HFF-Myc (cell line): ENCODE measurements around the gene NRK.
"Not testable (repeated sequence)": the region's sequence is repeated elsewhere in the genome, so short reads cannot be mapped to it uniquely, and the experiment has no call there.

Experiments
- DNase-seq: peaks from one replicate; pipeline ENCODE4 v3.0.0-alpha.2; 2011; ENCODE audit warnings: low read depth; ENCODE audit errors: extremely low read depth
- H3K4me3 ChIP-seq: replicated peaks from 2 replicates; pipeline ENCODE4 v1.5.1; 2011; ENCODE audit warnings: low read depth, mild to moderate bottlenecking, control low read depth, low read length
- TF ChIP-seq, protein P1 (sequence below): IDR thresholded peaks from 2 replicates; pipeline ENCODE4 v1.5.1; 2012; ENCODE audit warnings: mild to moderate bottlenecking, low read depth, low read length, control low read depth; ENCODE audit errors: missing control alignments

NRK gene

DNA sequence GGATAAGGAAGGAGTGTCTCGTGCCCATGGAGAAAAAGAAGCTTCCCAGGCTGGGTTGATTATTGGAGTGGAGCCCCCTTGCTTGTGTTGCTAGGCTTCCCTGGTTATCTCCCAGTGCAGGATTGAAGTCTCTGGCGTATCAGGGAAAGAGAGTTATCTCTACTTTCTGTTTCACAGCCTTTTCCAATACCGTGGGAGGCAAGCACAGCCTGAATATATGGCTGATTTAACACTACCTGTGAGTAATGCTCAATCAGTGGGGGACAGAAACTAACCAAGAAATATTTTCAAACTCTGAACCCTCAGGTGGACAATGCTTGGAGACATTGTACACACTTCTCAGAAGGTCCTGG, 151.0 kb downstream of the NRK start:
- no peak for DNase-seq
- H3K4me3 ChIP-seq: no peak overlapping the region
- TF ChIP-seq, protein P1, sequence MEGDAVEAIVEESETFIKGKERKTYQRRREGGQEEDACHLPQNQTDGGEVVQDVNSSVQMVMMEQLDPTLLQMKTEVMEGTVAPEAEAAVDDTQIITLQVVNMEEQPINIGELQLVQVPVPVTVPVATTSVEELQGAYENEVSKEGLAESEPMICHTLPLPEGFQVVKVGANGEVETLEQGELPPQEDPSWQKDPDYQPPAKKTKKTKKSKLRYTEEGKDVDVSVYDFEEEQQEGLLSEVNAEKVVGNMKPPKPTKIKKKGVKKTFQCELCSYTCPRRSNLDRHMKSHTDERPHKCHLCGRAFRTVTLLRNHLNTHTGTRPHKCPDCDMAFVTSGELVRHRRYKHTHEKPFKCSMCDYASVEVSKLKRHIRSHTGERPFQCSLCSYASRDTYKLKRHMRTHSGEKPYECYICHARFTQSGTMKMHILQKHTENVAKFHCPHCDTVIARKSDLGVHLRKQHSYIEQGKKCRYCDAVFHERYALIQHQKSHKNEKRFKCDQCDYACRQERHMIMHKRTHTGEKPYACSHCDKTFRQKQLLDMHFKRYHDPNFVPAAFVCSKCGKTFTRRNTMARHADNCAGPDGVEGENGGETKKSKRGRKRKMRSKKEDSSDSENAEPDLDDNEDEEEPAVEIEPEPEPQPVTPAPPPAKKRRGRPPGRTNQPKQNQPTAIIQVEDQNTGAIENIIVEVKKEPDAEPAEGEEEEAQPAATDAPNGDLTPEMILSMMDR: no peak

- TF ChIP-seq, protein P1: no peak
- no peak for DNase-seq
- no peak overlapping the region for H3K4me3 ChIP-seq
Measured at GRCh38 chrX:105975382-105975781, 153.0 kb downstream of the NRK start.

- TF ChIP-seq, protein P1: no peak
- DNase-seq: no peak
- no peak overlapping the region for H3K4me3 ChIP-seq
Measured at GRCh38 chrX:105981772-105982485, 159.6 kb downstream of the NRK start.

- DNase-seq, H3K4me3 ChIP-seq: not testable (repeated sequence)
Measured at GRCh38 chrX:105988487-105988886, 166.1 kb downstream of the NRK start.

DNA sequence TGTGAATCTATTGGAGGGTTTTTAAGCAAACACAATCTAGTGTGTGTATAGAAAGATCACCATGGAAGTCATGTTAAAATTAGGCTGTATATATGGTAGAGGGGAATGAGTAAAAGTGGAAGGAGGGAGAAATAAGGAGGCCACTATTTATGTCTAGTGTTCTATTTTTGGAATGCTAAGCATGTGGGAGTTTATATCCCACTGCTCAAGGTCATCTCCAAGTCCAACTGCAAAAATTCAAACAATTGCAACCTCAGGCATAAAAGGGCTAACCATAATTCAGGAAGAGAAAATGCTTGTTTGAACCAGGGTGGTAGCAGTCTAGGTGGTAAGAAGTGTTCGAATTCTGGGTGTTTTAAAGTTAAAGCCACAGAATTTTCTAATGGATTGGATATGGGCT, 177.0 kb downstream of the NRK start:
- TF ChIP-seq, protein P1: no peak
- no peak overlapping the region for H3K4me3 ChIP-seq

DNA sequence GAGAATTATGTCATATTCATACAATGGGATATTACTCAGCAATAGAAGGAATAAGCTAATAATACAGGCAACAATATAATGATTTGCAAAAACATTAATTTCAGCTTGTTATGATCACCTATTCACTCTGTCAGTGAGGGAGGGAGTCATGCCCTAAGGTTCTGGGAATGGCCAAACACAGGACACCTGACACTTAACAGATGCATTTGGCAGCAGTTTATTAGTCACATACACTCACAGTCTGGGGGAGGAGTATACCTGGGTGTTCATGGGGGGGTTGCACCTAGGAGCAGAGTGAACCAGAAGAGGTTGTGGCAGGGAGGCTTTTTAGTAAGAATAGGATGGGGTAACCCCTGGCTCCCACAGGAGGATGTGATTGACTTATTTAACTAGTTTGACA, 177.9 kb downstream of the NRK start:
- TF ChIP-seq, protein P1: no peak
- DNase-seq: no peak
- H3K4me3 ChIP-seq: no peak overlapping the region

More for the DNA sequence above, 177.0 kb downstream of the NRK start:
- no peak for DNase-seq

DNA sequence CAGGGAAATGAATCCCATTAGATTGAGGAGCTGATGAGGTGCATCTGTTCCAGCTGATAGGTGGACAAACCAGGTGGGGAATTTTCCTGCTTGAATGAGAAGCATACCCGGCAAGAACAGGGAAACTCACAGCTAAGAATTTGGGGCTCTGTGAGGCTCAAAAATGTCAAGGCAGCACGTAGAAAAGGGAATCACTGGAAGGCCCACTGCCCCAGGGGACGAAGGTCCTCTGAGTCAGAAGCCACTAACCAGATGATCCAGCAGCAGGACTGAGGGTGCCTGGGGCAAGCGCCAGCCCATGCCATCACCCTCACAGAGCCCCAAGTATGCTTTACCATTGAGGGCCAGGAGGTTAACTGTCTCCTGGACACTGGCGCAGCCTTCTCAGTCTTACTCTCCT, 178.3 kb downstream of the NRK start:
- DNase-seq, H3K4me3 ChIP-seq: not testable (repeated sequence)

GRCh38 chrX:106005684-106006083, 183.3 kb downstream of the NRK start:
- TF ChIP-seq, protein P1: no peak
- DNase-seq: no peak
- no peak overlapping the region for H3K4me3 ChIP-seq
